Stimulated activated CD8-positive, alpha-beta memory T cell treated with anti-CD3 and anti-CD28 coated beads, Interleukin-7, amount 100 ng/mL, for 1 hour (primary cell): ENCODE data around the gene INIP.

ENCODE experiments used
- DNase-seq, 2 donors: peaks; one replicate each; pipeline ENCODE4 v3.0.0-alpha.2; 2020; ENCODE audit warnings: low read depth in 2 of 2

INIP gene, protein sequence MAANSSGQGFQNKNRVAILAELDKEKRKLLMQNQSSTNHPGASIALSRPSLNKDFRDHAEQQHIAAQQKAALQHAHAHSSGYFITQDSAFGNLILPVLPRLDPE

DNA sequence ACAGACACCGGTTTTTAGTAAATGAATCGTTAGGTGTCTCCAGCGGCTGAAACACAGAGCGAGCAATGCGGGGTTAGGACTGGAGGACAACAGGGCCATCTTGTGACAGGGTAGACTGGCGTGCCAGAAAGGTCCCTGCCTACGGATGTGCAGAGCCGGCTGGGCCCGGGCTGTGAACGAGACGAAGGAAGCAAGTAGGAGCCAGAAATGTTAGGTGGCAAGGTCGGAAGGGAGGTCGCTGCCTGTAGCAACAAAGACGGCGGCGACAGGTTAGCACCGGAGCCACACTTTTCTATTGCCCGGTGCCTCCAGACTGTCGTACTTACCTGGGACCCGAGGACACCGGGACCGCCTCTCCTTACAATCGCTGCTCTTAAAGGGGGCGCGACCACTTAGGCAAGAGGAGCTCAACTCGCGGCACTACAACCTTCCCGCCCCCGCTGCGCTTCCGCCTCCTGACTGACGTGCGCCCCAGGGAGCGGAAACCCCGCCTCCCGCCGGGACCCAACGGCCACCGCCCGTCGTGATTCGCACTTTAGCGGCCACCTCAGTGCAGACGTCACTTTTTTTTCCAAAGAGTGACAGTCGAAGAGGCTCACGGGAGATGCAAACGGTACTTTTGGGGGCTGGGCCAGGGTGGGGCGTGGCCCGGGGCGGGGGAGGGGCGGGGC is at the start of gene INIP:
Gene INIP (minus strand): TSS at position 457 of the 671 bp plus-strand sequence. CDS start 1,632 bp downstream, outside the sequence.
- peak; percentile 93 to 96 for DNase-seq

DNA sequence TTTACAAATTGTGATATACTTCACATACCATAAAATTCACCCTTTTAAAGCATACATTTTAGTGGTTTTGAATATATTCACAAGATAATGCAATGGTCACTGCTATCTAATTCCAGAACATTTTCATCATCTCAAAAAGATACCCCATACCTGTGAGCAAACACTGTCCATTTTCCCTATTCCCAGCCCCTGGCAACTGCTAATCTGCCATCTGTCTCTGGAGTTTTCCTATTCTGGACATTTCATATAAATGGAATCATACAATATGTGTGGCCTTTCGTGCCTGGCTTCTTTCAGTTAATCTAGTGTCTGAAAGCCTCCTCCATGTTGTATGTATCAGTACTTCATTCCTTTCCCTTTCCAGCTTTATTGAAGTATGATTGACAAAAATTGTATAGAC is 47.4 kb upstream of the INIP start:
- DNase-seq, result no peak

- no peak for DNase-seq
These were observed 46.9 kb upstream of the INIP start for GRCh38 chr9:112764837-112765236.

- no peak for DNase-seq
These were observed 46.4 kb upstream of the INIP start for GRCh38 chr9:112764344-112764743.

DNA sequence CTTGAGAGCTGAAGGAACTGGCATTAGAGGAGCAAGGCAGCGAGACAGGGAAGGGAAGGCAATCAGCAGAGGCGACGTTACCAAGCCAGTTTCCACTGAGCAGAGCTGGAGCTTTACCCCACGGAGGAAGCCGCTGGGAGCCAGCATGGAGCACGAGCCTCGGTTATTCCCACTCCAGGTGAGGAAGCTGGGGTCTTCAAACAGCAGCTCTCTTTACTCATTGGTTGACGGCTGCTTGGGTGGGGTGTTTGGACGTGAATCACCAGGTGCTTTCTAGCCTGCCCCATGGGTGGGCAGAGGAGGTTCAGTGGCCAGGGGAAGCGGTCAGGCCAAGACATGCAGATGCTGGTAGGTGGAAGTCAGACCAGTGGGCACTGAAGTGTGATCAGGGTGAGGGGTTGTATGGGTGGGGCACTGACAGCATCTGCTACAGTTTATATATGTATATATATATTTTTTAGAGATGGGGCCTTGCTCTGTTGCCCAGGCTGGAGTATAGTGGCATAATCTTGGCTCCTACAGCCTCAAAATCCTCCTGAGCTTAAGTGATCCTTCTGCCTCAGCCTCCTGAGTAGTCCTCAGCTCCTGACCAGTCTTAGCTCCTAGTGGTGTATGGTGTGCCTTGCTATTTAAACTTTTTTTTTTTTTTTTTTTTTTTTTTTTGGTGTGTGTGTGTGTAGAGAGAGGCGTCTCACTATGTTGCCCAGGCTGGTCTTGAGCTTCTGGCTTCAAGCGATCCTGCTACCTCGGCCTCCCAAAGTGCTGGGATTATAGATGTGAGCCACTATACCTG is 45.0 kb upstream of the INIP start:
- no peak for DNase-seq

DNA sequence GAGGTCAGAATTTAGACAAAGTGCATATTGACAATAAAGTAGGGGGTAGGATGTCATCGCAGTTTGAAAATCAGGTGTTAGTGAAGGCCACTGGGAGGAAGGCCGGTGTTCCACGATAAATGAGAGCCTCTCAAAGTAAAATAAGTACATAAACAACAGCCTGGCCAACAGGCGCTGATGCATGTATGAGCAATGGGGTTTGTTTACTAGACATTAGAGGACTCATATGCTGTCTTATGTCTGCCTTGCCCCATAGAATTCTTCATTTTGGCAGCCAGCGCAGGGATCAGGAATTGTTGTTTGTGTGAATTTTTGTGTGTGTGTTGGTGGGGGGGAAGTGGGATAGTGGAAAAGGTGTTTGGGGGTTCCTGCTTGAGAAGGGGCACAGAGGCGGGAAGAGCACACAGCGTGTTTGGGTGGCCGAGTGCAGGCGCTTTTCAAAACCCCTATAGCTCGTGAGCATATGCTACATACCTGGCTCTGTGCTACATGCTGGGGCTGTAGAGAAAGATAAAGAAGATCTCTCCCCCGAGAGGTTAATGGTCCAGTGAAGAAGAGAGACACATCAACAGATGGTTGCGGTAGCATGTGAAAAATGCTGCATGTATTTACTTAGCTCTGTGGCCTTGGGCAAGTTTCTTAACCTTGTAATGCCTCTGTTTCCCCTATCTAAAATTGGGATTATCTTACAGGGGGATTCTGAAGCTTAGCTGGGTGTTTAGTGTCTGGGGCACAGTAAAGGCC is 44.2 kb upstream of the INIP start:
- no peak for DNase-seq

DNA sequence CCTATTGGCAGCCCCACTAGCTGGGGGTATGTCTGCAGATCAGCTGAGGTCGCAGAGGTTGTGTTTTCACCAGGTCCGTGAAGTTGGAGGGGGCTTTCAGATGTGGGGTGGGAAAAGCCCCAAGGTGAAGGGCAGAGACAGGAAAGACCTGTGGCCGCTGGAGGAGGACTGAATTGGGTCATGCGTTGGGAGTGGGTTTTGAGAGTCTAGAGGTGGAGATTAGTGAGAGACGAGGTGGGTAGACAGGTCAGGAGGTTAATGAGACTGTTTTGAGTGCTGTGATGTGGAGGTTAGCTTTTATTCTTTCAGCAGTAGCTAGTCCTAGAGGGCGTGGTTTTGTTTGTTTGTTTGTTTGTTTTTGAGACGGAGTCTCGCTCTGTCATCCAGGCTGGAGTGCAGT is 42.9 kb upstream of the INIP start:
- DNase-seq, result no peak

DNA sequence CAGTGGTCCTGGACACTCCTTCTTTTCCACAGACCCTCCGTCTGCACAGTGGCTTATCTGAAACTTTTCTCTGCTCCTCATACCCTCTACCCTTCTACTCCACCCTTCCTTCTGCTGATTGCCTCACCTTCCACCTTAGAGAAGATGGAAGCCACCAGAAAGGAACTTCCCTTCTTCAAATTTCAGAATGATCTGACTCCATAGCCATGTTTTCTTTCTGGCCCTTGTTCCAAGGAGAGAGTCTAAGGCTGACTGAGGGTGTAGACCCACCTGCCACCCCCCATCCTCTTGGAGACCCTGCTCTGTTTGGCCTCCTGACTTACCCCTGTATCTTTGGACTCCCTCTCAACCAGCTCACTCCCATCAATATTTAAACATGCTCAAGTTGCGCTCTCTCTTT is 40.0 kb upstream of the INIP start:
- no peak for DNase-seq

DNA sequence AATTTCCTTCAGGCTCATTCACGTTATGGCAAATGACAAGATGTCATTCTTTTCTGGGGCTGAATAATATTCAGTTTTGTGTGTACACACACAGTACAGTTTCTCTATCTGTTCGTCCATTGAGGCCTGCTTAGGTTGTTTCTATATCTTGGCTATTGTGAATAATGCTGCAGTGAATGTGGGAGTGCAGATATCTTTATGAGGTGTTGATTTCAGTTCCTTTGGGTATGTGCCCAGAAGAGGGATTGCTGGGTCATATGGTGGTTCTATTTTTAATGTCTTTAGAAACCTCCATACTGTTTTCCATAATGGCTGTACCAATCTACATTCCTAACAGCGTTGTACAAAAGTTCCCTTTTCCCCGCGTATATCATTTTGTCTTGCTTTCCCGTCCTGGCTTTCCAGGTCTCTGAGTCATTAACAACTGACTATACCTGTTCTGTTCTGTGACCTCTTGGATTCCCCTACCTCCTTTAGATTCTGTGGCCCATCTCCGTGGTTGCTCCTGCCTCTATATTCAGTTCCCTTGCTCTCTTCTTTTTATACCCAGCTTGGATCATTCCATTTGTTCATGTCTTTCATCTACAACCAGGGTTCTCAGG is 39.5 kb upstream of the INIP start:
- DNase-seq, result no peak

DNA sequence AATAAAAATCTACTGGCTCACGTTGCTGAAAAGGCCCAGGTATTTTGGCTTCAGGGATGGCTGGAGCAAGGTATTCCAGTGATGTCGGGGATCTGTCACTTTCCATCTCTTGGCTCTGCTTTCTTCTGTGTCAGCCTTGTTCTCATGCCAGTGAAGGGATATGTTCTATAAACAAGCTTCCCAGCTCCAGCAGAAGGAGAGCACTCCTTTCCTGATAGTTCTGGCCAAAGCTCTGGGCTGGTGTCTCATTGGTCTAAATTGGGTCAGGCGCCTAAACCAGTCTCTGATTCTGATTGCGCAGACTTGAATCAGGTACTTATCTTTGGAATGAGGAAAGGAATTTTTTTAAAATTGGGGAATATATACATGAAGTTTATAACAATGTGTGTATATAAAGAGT is 37.8 kb upstream of the INIP start:
- no peak for DNase-seq

GRCh38 chr9:112755016-112755427 is 37.1 kb upstream of the INIP start:
- no peak for DNase-seq

- no peak for DNase-seq
These were observed 36.7 kb upstream of the INIP start for GRCh38 chr9:112754578-112754977.

- no peak for DNase-seq
These were observed 35.8 kb upstream of the INIP start for GRCh38 chr9:112753725-112754124.

- DNase-seq, result no peak
These were observed 34.6 kb upstream of the INIP start for GRCh38 chr9:112752334-112753125.

- DNase-seq, result no peak
These were observed 33.3 kb upstream of the INIP start for GRCh38 chr9:112751056-112751795.

DNA sequence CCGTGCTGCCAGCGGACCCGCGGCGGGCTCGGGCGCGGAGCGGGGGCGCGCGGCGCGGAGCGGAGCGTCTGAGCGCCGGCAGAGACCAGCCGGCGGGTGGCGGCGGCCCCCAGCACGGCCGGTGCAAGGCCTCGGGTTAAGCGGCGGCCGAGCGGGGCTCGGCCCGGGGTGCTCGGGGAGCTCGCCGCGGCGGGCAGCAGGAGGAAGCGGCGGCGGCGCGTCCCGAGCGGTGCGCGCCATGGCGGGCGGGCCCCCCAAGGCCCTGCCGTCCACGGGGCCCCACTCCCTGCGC is 32.8 kb upstream of the INIP start:
- DNase-seq, result no peak

- peak; percentile 57 to 63 for DNase-seq
These were observed 32.3 kb upstream of the INIP start, which contains the start of gene SNX30 for GRCh38 chr9:112750016-112750763. Gene SNX30 (plus strand): TSS chr9:112750760. CDS start chr9:112751002, 242 bp downstream.

- DNase-seq, result no peak
These were observed 29.2 kb upstream of the INIP start for GRCh38 chr9:112747094-112747493.

- no peak for DNase-seq
These were observed 26.3 kb upstream of the INIP start for GRCh38 chr9:112744177-112744576.
